K562 (cell line): ENCODE results near the gene NUP205. TPM values are rescaled to one million over a fixed set of nuclear protein-coding genes. Genes with fewer than 3 reads are reported as not detected.

Experiments
- ATAC-seq: fragments of 200-7000 bp; cut with Tn5 transposase; 3 replicates; pipeline ENCODE4 v1.9.1; 2020; ENCODE audit warnings: moderate library complexity
- BruUV-seq: library from RNA; stranded (reverse); fragments of 400-500 nt; replicated peaks from 2 replicates; lab custom pipeline; 2021; lab: Mats Ljungman, UMichigan
- CTCF ChIA-PET: fragments of 300-600 bp; formaldehyde crosslinking; extraction: SDS; loops from one replicate; lab custom pipeline; 2021; ENCODE audit warnings: low intra/inter-chr PET ratio; lab: Yijun Ruan, JAX
- POLR2A ChIA-PET: fragments of 300-600, 350-650 bp; sonication (Branson Sonifier 250); formaldehyde crosslinking; extraction: SDS; loops from one replicate; lab custom pipeline; 2021; ENCODE audit warnings: antibody characterized with exemption, inconsistent platforms; lab: Yijun Ruan, JAX
- DNase-seq, 4 experiments: peaks; one replicate each; pipeline versions ENCODE4 v3.0.0 to v3.0.0-alpha.2; 2011 to 2018; ENCODE audit warnings: low spot score in 3 of 4, mixed read lengths in 3 of 4; ENCODE audit errors: extremely low read depth in 1 of 4
- FAIRE-seq: peaks from 2 replicates; lab custom pipeline; 2011; peaks lifted over from hg19 to GRCh38; lab: Jason Lieb, UNC
- H2AFZ ChIP-seq: 2 replicates; pipeline ENCODE4 v1.6.0; 2011; ENCODE audit warnings: low read depth, low read length, control low read depth, inconsistent platforms
- H3K27ac ChIP-seq: fragments of 200-600 bp; 3 replicates; pipeline ENCODE4 v1.8.0; 2011; ENCODE audit warnings: low read depth, mild to moderate bottlenecking, control low read depth, inconsistent platforms, low read length, moderate library complexity, mixed read lengths; ENCODE audit errors: extremely low read depth
- H3K27me3 ChIP-seq, 2 experiments: fragments of 300-600 bp in 1 of 2; 2 replicates in 1 of 2; 3 replicates in 1 of 2; pipeline versions ENCODE4 v1.6.0 to v1.8.0; 2011; ENCODE audit warnings: inconsistent platforms in 2 of 2, low read length in 2 of 2, mild to moderate bottlenecking in 1 of 2, mixed read lengths in 1 of 2, moderate library complexity in 1 of 2; ENCODE audit not compliant: control insufficient read depth in 2 of 2, insufficient read depth in 2 of 2
- H3K36me3 ChIP-seq: fragments of 300-600 bp; 3 replicates; pipeline ENCODE4 v1.8.0; 2011; ENCODE audit warnings: mild to moderate bottlenecking, low read length, inconsistent platforms; ENCODE audit not compliant: control insufficient read depth, insufficient read depth
- H3K4me1 ChIP-seq, 2 experiments: fragments of 200-600 bp in 1 of 2; replicated peaks in 1 of 2; 2 replicates in 1 of 2; 3 replicates in 1 of 2; pipeline versions ENCODE4 v1.5.1 to v1.8.0; 2011; ENCODE audit warnings: inconsistent platforms in 2 of 2, low read length in 2 of 2, mild to moderate bottlenecking in 1 of 2, mixed read lengths in 1 of 2, moderate library complexity in 1 of 2; ENCODE audit not compliant: control insufficient read depth in 2 of 2, insufficient read depth in 2 of 2
- H3K4me2 ChIP-seq: 2 replicates; pipeline ENCODE4 v1.6.1; 2011; ENCODE audit warnings: low read length, control low read depth, inconsistent platforms, mixed read lengths; ENCODE audit not compliant: insufficient read depth
- H3K4me3 ChIP-seq: fragments of 200-600 bp; sonication (generic), shearing (Covaris generic); 2 replicates; pipeline ENCODE4 v1.5.1; 2016; ENCODE audit warnings: control low read depth, inconsistent platforms
- H3K79me2 ChIP-seq: fragments of 200-600 bp; 3 replicates; pipeline ENCODE4 v1.8.0; 2011; ENCODE audit warnings: low read length, inconsistent platforms; ENCODE audit not compliant: control insufficient read depth, insufficient read depth
- H3K9ac ChIP-seq, 2 experiments: 2 replicates each; pipeline versions ENCODE4 v1.6.0 to v1.6.1; 2011; ENCODE audit warnings: low read depth in 2 of 2, low read length in 2 of 2, control low read depth in 1 of 2, inconsistent platforms in 1 of 2, mild to moderate bottlenecking in 1 of 2, mixed read lengths in 1 of 2; ENCODE audit not compliant: insufficient read depth in 1 of 2
- H3K9me1 ChIP-seq: one replicate; pipeline ENCODE4 v1.6.0; 2011; ENCODE audit warnings: inconsistent platforms, mild to moderate bottlenecking, low read length, moderate library complexity; ENCODE audit not compliant: control insufficient read depth, insufficient read depth
- H3K9me3 ChIP-seq: replicated peaks from 2 replicates; pipeline ENCODE4 v1.5.1; 2011; ENCODE audit warnings: low read depth, low read length, inconsistent platforms; ENCODE audit not compliant: control insufficient read depth, insufficient read depth
- H4K20me1 ChIP-seq: replicated peaks from 2 replicates; pipeline ENCODE4 v1.6.1; 2011; ENCODE audit warnings: low read length, inconsistent platforms, mixed read lengths; ENCODE audit not compliant: control insufficient read depth, insufficient read depth
- CBX3 ChIP-seq, 2 experiments: IDR thresholded peaks; 1 replicate in 1 of 2; 2 replicates in 1 of 2; pipeline ENCODE4 v1.6.1; 2012; ENCODE audit warnings: inconsistent platforms in 2 of 2, low read length in 2 of 2, borderline replicate concordance in 1 of 2, control low read depth in 1 of 2
- FOXJ2 ChIP-seq: fragments of 200-800 bp; sonication (Bioruptor generic); IDR thresholded peaks from 2 replicates; pipeline ENCODE4 v1.6.1; 2016; ENCODE audit warnings: missing genetic modification characterization, missing compliant biosample characterization
- FOXJ3 ChIP-seq: sonication (generic); formaldehyde crosslinking; IDR thresholded peaks from 2 replicates; pipeline ENCODE4 v1.4.0; 2020; ENCODE audit warnings: mild to moderate bottlenecking, missing genetic modification reagents
- JUN ChIP-seq, 2 experiments: sonication (generic) in 1 of 2; formaldehyde crosslinking in 1 of 2; IDR thresholded peaks; 2 replicates each; pipeline versions ENCODE4 v1.6.1 to v1.8.0; 2012 to 2022; ENCODE audit warnings: borderline replicate concordance in 2 of 2, mild to moderate bottlenecking in 2 of 2, improper control_type of control experiment in 1 of 2, low read depth in 1 of 2, low read length in 1 of 2, missing genetic modification reagents in 1 of 2
- NFRKB ChIP-seq: fragments of 450-650 bp; IDR thresholded peaks from 2 replicates; pipeline ENCODE4 v1.6.1; 2016; ENCODE audit warnings: low read depth
- SMAD1 ChIP-seq: fragments of 150-350 bp; IDR thresholded peaks from 2 replicates; pipeline ENCODE4 v1.6.1; 2014; ENCODE audit warnings: low read length, low read depth; ENCODE audit not compliant: partially characterized antibody
- TAF1 ChIP-seq: IDR thresholded peaks from 2 replicates; pipeline ENCODE4 v1.6.1; 2011; ENCODE audit warnings: mild to moderate bottlenecking, low read length, moderate library complexity; ENCODE audit not compliant: insufficient read depth, control insufficient read depth, severe bottlenecking; ENCODE audit errors: extremely low read depth
- TCF15 ChIP-seq: fragments of 250-450 bp; sonication (Bioruptor Pico); IDR thresholded peaks from 2 replicates; pipeline ENCODE4 v1.8.0; 2022; ENCODE audit warnings: moderate library complexity, mild to moderate bottlenecking, inconsistent platforms
- THAP7 ChIP-seq: fragments of 250-450 bp; sonication (Bioruptor Pico); IDR thresholded peaks from 2 replicates; pipeline ENCODE4 v1.5.0; 2021
- TSC22D4 ChIP-seq: fragments of 450-650 bp; IDR thresholded peaks from 2 replicates; pipeline ENCODE4 v1.6.1; 2016; ENCODE audit warnings: missing genetic modification characterization, missing biosample characterization, control low read depth
- ZKSCAN1 ChIP-seq: fragments of 150-350 bp; IDR thresholded peaks from 2 replicates; pipeline ENCODE4 v1.6.1; 2016; ENCODE audit warnings: low read depth, low read length
- ZNF197 ChIP-seq: fragments of 200-800 bp; sonication (Bioruptor generic); IDR thresholded peaks from 2 replicates; pipeline ENCODE4 v1.6.1; 2016; ENCODE audit warnings: low read depth, missing genetic modification characterization, missing compliant biosample characterization
- ZNF280A ChIP-seq: fragments of 450-650 bp; IDR thresholded peaks from 2 replicates; pipeline ENCODE4 v1.6.1; 2018; ENCODE audit warnings: mild to moderate bottlenecking, low read depth; ENCODE audit not compliant: partially characterized antibody
- ZNF311 ChIP-seq: fragments of 250-450 bp; sonication (Bioruptor Pico); IDR thresholded peaks from 2 replicates; pipeline ENCODE4 v1.4.0; 2020; ENCODE audit warnings: mild to moderate bottlenecking, moderate library complexity
- ZNF668 ChIP-seq: fragments of 250-450 bp; sonication (Bioruptor Pico); IDR thresholded peaks from 2 replicates; pipeline ENCODE4 v1.8.0; 2022; ENCODE audit warnings: mild to moderate bottlenecking, inconsistent platforms
- WGBS: fragments of 100-300 bp; shearing (Covaris generic); methylation state at CpG from one replicate; pipeline ENCODE4 v1.1.6; 2016; ENCODE audit warnings: low coverage, mixed read lengths; ENCODE audit not compliant: insufficient coverage; ENCODE audit errors: missing lambda C conversion rate; 5-methylcytosine and 5-hydroxymethylcytosine counted together
- in situ Hi-C: fragments of 300-500 bp; cut with MboI; formaldehyde crosslinking; loops from 4 replicates; pipeline ENCODE4 v1.15.0; 2018; ENCODE audit warnings: inconsistent platforms, mixed read lengths
- intact Hi-C: fragments of 100-400 bp; cut with micrococcal nuclease; formaldehyde crosslinking; loops from 2 replicates; pipeline ENCODE4 v1.14.2; 2022
- polyA plus RNA-seq, 8 experiments: library from polyadenylated mRNA; depleted of rRNA in 4 of 8; stranded (reverse) in 5 of 8; unstranded in 3 of 8; fragments of >200 nt; fragmentation: Nextera tagmentation in 2 of 8; fragmentation: Illumina TruSeq in 1 of 8; extraction: Ambion mirVana in 2 of 8; extraction: Trizol in 1 of 8; gene quantifications; 2 replicates each; pipeline versions ENCODE4 v1.2.1 to v1.2.3, GENCODE V29; 2011 to 2014; ENCODE audit warnings: inconsistent platforms in 1 of 8, missing spikeins in 1 of 8
- total RNA-seq, 7 experiments: library from RNA; depleted of rRNA in 6 of 7; stranded (reverse); fragments of >200 nt in 6 of 7; fragmentation: Illumina TruSeq in 2 of 7; extraction: Trizol in 2 of 7; gene quantifications; 2 replicates each; pipeline versions ENCODE4 v1.2.1 to v1.2.3, GENCODE V29; 2011 to 2021; ENCODE audit warnings: low replicate concordance in 1 of 7
- TF ChIP-seq, protein P1 (sequence below), 2 experiments: fragments of 250-450 bp in 1 of 2; fragments of 450-650 bp in 1 of 2; sonication (Bioruptor Pico) in 1 of 2; IDR thresholded peaks; 2 replicates each; pipeline versions ENCODE4 v1.6.1 to v1.8.0; 2016 to 2021; ENCODE audit warnings: mild to moderate bottlenecking in 2 of 2, moderate library complexity in 2 of 2, missing compliant biosample characterization in 1 of 2, missing genetic modification characterization in 1 of 2

NUP205 gene
- total and polyA plus RNA-seq, 9 of the 15 experiments (the other 6 are each of a cell fraction or from before 2014, with no cell fraction given): 101 to 282 (median 193) TPM

DNA sequence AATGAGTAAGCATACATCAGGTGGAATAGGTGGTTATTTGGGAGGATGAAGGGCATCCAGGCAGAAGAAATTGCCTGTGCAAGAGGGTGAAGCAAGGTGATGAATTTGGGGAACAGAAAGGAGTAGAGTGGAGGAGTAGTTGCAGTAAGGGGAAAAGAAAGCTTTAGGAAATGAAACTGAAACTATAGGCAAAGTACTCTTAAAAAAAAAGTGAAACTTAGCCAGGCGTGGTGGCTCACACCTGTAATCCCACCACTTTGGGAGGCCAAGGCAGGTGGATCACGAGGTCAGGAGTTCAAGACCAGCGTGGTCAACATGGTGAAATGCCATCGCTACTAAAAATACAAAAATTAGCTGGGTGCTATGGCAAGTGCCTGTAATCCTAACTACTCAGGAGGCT lies 17.6 kb downstream of the NUP205 start:
- intact Hi-C loops (no loop called here), in situ Hi-C loops (no loop called here)
- ChIA-PET POLR2A (no interaction called here), CTCF (no interaction called here)
- no peaks in the 10 kb centered on the region for H4K20me1 ChIP-seq
- TF ChIP-seq, protein P1, sequence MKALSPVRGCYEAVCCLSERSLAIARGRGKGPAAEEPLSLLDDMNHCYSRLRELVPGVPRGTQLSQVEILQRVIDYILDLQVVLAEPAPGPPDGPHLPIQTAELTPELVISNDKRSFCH (CRISPR knock-in tag; IDR thresholded peaks at IDR 0.05): no peak
- TF ChIP-seq, protein P1 (tag; IDR thresholded peaks at IDR 0.05): no peak
- no peak for TF ChIP-seq FOXJ3 (CRISPR knock-in tag)
- TF ChIP-seq ZNF280A: no peak
- TF ChIP-seq CBX3 (IDR thresholded peaks at IDR 0.05; ENCODE audit: borderline replicate concordance in 1 of 2, low read length in 2 of 2): no peak
- no peak for TF ChIP-seq ZNF311 (CRISPR knock-in tag)
- no peak for TF ChIP-seq THAP7 (CRISPR knock-in tag)
- TF ChIP-seq ZNF668: no peak
- TF ChIP-seq TCF15 (CRISPR knock-in tag): no peak
- TF ChIP-seq SMAD1: no peak
- no peak for TF ChIP-seq FOXJ2 (tag)
- no peak for TF ChIP-seq JUN (IDR thresholded peaks at IDR 0.05; ENCODE audit: borderline replicate concordance, low read depth, low read length)
- TF ChIP-seq JUN (CRISPR knock-in tag; IDR thresholded peaks at IDR 0.05; ENCODE audit: borderline replicate concordance): no peak
- TF ChIP-seq TAF1: no peak
- TF ChIP-seq NFRKB: no peak
- TF ChIP-seq TSC22D4 (tag): no peak
- no peak for TF ChIP-seq ZKSCAN1
- TF ChIP-seq ZNF197: no peak
- H3K79me2 ChIP-seq: peaks cover 11% of the 10 kb centered on the region
- no peaks in the 10 kb centered on the region for H3K9me3 ChIP-seq
- BruUV-seq: no TSS peak
- WGBS: 94% methylated on average over 4 of the region's 4 CpGs
- DNase-seq (no peak), FAIRE-seq (no peak), ATAC-seq (no peak)
- no peak overlapping the region for H3K4me3 ChIP-seq
- no peak overlapping the region for H3K9ac ChIP-seq
- no peaks in the 10 kb centered on the region for H3K9me1 ChIP-seq
- H3K36me3 ChIP-seq: peaks cover 94% of the 10 kb centered on the region
- H3K27ac ChIP-seq: no peak overlapping the region
- no peaks in the 10 kb centered on the region for H3K4me1 ChIP-seq
- H3K27me3 ChIP-seq: no peaks in the 10 kb centered on the region
- H2AFZ ChIP-seq: no peak overlapping the region
- no peak overlapping the region for H3K4me2 ChIP-seq
